GM21390 (cell line): ENCODE results near the gene VRK1.

ENCODE experiments used
- ATAC-seq: cut with Tn5 transposase; IDR thresholded peaks from one replicate; pipeline ENCODE4 v1.9.1; 2021; ENCODE audit not compliant: unreplicated experiment

VRK1 gene

GRCh38 chr14:96821501-96821900 is 24.3 kb downstream of the VRK1 start:
- no peak for ATAC-seq

- no peak for ATAC-seq
Observed at GRCh38 chr14:96823652-96824051, 26.5 kb downstream of the VRK1 start.

GRCh38 chr14:96824283-96824682 is 27.1 kb downstream of the VRK1 start:
- ATAC-seq: no peak

DNA sequence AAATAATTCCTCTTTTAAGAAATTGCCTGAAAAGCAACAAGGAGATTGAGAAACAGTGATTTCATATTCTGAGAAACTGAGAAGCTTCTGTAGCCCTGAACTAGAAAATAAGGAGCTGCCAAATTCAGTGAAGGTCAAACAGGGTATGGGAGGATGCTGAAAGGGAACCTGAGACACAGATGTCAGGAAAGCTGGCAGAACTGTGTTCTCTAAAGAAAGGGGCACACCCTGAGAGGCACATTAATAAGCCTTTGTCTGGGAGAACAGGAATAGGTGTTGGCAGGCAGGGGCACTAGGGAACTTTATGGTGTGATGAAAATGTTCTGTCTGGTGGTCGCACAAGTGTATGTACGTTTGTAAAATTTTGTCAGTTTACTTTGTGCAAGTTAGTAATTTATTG is 29.6 kb downstream of the VRK1 start:
- no peak for ATAC-seq

DNA sequence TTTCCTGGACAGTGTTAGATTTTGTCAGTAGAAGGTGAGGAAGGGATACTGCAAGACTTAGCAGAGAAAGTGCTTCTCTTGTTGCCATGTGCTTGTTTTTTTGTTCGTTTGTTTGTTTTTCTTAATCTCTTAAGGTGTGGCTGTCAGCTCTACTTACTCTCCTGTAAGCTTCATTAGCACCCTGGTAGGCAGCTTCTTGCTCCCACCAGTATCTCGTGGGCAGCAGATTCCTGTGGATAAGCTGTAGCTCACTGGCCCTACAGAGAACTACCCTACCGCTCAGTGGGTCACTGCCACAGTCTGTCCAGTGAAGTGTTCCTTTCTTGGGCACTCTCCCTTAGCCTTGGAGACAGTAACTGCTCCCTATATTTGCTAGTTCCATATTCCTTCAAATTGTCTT is 30.1 kb downstream of the VRK1 start:
- ATAC-seq: no peak

GRCh38 chr14:96829791-96830190 is 32.6 kb downstream of the VRK1 start:
- ATAC-seq: no peak

DNA sequence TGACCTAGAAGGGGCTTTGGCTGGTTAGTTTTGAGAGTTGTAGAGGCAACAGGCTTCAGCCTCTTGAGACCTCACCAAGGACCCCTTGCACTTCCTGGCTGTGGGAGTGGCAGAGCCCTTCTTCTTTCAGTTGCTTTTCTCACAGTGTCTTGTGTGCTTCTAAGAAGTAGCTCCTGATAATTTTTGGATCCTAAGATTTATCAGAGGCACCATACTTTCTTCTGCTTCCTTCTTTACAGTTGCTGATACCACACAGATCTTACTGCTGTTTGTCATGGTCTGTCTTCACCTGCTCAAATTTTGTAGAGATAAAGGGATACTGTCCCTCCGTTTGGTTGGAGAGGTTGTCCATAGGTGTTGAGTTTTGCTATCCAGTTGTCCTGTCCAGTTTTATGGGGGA is 33.8 kb downstream of the VRK1 start:
- no peak for ATAC-seq

DNA sequence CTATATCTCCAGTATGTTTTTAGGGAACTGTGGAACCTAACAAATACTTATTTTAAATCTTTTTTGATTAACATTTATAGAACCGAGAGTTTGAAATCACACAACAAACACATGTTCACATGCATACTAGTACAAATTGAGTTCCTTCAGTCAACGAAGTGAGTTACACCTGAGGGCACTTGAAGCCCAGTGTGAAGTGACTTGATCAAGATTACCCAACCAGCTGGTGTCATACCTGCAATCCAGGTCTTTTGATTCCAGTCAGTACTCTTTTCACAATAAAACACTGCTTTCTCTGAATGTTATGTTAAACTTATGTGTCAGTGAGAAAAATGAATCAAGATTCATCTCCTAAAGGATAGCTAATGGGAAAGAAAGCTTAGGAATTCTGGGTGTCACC is 35.2 kb downstream of the VRK1 start:
- no peak for ATAC-seq

DNA sequence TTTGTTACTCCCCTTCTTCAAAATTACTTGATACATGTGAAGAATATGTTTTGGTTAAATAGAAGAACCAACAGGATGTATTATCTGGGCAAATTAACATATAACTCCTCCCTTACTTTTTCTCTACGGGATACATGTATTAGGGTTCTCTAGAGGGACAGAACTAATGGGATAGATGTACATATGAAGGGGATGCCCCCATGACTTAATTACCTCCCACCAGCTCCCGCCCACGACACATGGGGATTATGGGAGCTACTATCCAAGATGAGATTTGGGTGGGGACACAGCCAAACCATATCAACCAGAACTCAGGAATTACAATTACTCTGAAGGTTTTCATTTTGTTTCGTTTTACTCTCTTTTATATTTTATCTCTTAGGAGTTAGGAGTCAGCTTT is 41.3 kb downstream of the VRK1 start:
- ATAC-seq: no peak

GRCh38 chr14:96839251-96839650 is 42.1 kb downstream of the VRK1 start:
- ATAC-seq: no peak

GRCh38 chr14:96843137-96843536 is 46.0 kb downstream of the VRK1 start:
- ATAC-seq: no peak

DNA sequence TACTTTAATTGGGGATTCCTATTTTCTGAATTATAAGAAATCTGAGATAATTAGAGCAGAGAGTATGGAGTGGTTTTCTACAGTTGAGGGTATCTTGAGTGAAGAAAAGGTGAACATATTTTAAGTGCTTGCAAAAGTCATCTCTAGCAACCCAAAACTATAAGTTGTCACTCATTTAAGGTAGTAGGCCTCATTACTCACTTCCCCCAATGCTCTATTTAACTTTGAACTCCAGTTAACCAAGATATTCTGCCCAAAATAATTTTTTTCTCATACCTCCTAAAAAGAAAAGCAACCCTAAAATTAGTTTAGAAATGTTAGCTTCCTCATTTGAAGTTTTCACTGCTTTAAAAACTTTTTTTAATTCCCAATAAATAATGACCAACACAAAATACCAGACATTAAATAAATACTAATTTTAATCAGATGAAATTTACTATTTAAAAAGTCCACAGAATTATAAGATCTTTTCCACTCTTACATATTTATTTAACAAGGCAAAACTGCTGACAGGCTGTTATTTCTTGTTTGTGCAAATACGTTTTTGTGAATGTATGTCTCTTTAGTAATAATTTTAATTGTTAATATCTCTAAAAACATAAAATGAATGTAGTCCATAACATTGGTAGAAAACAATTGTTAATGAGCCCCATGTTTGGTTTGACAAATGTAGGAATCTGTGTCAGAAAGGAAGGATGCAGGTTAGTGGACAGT is 47.8 kb downstream of the VRK1 start:
- ATAC-seq: no peak

DNA sequence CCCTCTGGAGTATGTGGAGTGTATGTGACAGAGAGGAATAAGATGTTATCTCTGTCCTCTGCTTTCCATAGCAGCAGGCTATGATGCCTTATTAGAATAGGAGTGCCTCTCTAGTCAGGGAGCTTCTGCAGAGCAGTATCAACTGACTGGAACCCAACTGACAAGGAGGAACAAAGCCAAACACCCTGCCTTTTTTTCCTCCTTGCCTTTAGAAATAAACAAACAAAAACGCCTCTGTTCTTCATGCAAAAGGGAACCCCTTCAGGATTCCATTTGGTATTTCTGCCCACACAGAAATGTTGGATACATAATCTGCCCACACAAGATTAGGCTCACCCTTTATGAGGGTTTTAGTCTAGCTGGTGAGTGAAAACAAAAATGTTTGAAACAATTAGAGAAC is 50.3 kb downstream of the VRK1 start:
- ATAC-seq: no peak

- no peak for ATAC-seq
Observed at GRCh38 chr14:96848011-96848410, 50.8 kb downstream of the VRK1 start.

DNA sequence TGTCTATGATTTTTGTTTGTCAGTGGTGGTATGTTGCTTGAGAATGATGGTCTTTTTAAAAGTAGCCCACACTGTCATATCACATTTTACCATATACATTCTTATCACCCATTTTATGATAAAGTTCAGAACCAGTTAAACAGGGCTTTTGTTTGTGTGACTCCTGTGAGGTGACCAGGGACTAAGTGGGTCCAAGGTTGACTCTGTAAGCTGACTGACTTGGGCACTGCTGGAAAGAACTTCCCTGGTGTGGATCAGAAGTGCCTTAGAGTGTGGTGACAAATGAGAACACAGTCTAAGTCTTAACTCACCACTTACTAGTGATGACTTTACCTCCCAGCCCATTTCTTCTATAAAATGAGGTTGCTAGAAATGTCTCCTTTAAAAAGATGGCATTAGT is 52.6 kb downstream of the VRK1 start:
- no peak for ATAC-seq

DNA sequence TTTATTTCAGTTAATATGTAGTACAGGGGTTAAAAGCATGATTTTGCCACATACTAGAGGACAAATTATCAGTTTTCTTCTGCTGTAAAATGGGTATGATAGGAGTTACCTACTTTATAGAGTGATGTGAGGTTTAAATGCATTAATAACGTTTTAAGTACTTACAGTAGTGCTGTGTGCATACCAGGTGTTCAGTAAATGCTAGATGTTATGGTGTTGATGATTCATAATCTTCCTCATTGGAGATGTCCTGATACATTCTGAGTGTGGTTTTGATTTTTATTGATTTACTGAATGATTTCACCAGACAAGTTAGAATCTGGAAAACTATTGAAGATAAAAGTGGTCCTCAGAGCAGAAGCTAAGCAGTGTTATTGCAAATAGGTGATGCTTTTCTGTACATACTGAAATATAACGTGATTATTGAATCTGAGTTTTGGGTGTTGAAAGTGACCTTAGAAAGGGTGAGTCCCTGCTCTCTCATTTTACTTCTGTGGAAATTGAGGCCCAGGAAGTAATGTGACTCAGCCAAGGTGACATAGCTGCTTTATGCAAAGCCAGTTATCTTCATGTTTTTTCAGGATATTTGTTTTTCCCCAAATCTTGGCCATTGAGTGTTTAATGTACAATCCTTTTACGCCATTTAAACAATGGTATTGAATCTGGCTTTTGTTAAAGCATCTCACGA is 54.7 kb downstream of the VRK1 start:
- no peak for ATAC-seq

DNA sequence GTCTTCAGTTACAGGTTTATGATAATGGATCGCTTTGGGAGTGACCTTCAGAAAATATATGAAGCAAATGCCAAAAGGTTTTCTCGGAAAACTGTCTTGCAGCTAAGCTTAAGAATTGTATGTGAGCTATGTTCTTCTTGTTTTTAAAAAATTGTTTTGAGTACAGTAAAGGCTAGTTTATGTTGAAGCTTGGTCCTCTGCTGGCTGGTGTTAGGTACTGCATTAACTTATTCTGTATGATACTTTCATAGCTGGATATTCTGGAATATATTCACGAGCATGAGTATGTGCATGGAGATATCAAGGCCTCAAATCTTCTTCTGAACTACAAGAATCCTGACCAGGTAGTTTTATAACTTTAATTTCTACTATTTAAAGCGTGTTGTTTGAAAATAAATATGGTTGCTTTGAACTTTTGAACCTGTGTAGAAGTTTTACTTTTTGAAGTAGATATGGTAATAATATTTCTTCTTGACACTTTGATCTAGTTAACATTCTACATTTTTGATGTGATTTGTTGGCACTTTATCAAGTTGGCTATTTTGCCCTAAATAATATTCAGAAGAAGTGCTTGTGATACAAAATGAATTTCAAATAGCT is 55.7 kb downstream of the VRK1 start:
- ATAC-seq: peak; percentile 75

GRCh38 chr14:96858643-96859042 is 61.5 kb downstream of the VRK1 start:
- ATAC-seq: no peak

GRCh38 chr14:96861568-96862310 is 64.6 kb downstream of the VRK1 start:
- no peak for ATAC-seq

- ATAC-seq: no peak
Observed at GRCh38 chr14:96863327-96863985, 66.3 kb downstream of the VRK1 start.

GRCh38 chr14:96863986-96864330 is 66.8 kb downstream of the VRK1 start:
- no peak for ATAC-seq
